ENCODE measurements around the gene GPR173. TPM values are rescaled to one million over a fixed set of nuclear protein-coding genes. Genes with fewer than 3 reads are reported as not detected.

GPR173 gene
- total and polyA plus RNA-seq, 2 of the 8 experiments (the other 6 are each of a cell fraction or from before 2014, with no cell fraction given): 7.0 to 11.3 TPM

DNA sequence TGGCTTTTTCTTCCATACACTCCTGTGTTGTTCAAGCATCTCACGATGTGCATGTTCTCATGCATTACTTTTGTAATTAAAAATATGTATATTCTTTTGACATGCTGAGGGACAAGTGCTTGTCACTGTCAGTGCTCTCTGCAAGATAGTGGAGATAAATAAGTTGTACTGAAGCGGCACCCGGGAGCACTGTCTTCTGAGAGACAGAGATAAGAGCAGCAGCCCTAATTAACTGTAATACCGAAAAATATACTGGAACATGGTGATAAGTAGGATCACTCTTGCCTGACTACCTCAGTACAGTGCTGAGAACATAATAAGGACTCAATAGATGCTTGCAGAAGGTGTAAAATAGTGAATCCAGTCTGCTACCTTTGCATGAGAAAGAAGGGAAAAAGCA is 9.4 kb upstream of the GPR173 start:
- Histone ChIP-seq H2BK20ac (ENCODE audit: low read length) (no peak overlapping the region), H3K4me1 (replicated peaks in 1 of 4; ENCODE audit: control insufficient read depth in 3 of 4, insufficient read depth in 4 of 4, low read length in 3 of 4) (no peaks in the 10 kb centered on the region), H2BK12ac (ENCODE audit: low read depth, low read length) (no peak overlapping the region), H3K36me3 (ENCODE audit: control insufficient read depth in 2 of 4, insufficient read depth in 4 of 4, low read length in 3 of 4) (no peaks in the 10 kb centered on the region), H2BK120ac (replicated peaks; ENCODE audit: low read depth, low read length) (no peak overlapping the region), H3K23me2 (ENCODE audit: low read depth, low read length) (no peaks in the 10 kb centered on the region), H4K20me1 (replicated peaks in 1 of 2; ENCODE audit: control insufficient read depth in 1 of 2, insufficient read depth in 2 of 2, low read length in 2 of 2) (no peaks in the 10 kb centered on the region), H2AK5ac (ENCODE audit: low read depth, low read length) (no peak overlapping the region), H3K79me1 (ENCODE audit: low read depth, low read length) (no peaks in the 10 kb centered on the region), H2BK15ac (ENCODE audit: low read length) (no peak overlapping the region), H3K4ac (replicated peaks; ENCODE audit: insufficient read length, low read depth, low read length) (no peak overlapping the region), H4K91ac (replicated peaks; ENCODE audit: insufficient read length, low read length) (no peak overlapping the region), H2BK5ac (ENCODE audit: low read depth, low read length) (no peak overlapping the region), H3K27ac (ENCODE audit: low read depth, low read length) (no peak overlapping the region), H3K27me3 (replicated peaks in 1 of 4; ENCODE audit: control insufficient read depth in 3 of 4, extremely low read depth in 1 of 4, insufficient read depth in 3 of 4, low read length in 3 of 4) (no peaks in the 10 kb centered on the region), H4K8ac (ENCODE audit: extremely low read depth, insufficient read depth, low read length) (no peak overlapping the region), H3K4me3 (ENCODE audit: extremely low read depth in 1 of 4, insufficient read depth in 2 of 4, low read depth in 3 of 4, low read length in 4 of 4) (no peak overlapping the region), H3K9ac (replicated peaks in 1 of 4; ENCODE audit: extremely low read depth in 1 of 4, low read depth in 3 of 4, low read length in 3 of 4) (no peak overlapping the region), H3K18ac (ENCODE audit: extremely low read depth, low read length) (no peak overlapping the region), H2AFZ (ENCODE audit: low read length) (no peak overlapping the region), H3K9me3 (ENCODE audit: insufficient read depth in 2 of 2, low read depth in 1 of 2, low read length in 1 of 2) (no peaks in the 10 kb centered on the region), H3K56ac (replicated peaks; ENCODE audit: insufficient read length, low read depth, low read length) (no peak overlapping the region), H3K23ac (ENCODE audit: insufficient read length) (no peak overlapping the region), H3K79me2 (ENCODE audit: control insufficient read depth in 1 of 2, insufficient read depth in 2 of 2, low read length in 2 of 2) (no peaks in the 10 kb centered on the region), H3K14ac (ENCODE audit: insufficient read length) (no peak overlapping the region), H3K4me2 (ENCODE audit: insufficient read depth in 1 of 2, low read depth in 2 of 2, low read length in 2 of 2) (no peak overlapping the region), H4K5ac (ENCODE audit: insufficient read length, low read depth, low read length) (no peak overlapping the region)
- 86% methylated on average over 4 of the region's 4 CpGs; no CpG with 5 or more reads in 1 of the 2 experiments for WGBS, 2 experiments (ENCODE audit: extremely low coverage in 1 of 2, insufficient coverage in 1 of 2, insufficient read length in 1 of 2, insufficient replicate concordance in 2 of 2, low coverage in 1 of 2, low lambda C conversion rate in 2 of 2, missing lambda C conversion rate in 1 of 2)
- DNase-seq (ENCODE audit: low read depth in 1 of 2, low spot score in 2 of 2) (no peak), FAIRE-seq (no peak)
- ChIA-PET POLR2A (ENCODE audit: partially characterized antibody) (no interaction called here), CTCF (ENCODE audit: partially characterized antibody) (no interaction called here)
- TF ChIP-seq JUND (IDR thresholded peaks at IDR 0.05; ENCODE audit: low read length): no peak
- TF ChIP-seq, protein P1, sequence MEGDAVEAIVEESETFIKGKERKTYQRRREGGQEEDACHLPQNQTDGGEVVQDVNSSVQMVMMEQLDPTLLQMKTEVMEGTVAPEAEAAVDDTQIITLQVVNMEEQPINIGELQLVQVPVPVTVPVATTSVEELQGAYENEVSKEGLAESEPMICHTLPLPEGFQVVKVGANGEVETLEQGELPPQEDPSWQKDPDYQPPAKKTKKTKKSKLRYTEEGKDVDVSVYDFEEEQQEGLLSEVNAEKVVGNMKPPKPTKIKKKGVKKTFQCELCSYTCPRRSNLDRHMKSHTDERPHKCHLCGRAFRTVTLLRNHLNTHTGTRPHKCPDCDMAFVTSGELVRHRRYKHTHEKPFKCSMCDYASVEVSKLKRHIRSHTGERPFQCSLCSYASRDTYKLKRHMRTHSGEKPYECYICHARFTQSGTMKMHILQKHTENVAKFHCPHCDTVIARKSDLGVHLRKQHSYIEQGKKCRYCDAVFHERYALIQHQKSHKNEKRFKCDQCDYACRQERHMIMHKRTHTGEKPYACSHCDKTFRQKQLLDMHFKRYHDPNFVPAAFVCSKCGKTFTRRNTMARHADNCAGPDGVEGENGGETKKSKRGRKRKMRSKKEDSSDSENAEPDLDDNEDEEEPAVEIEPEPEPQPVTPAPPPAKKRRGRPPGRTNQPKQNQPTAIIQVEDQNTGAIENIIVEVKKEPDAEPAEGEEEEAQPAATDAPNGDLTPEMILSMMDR (IDR thresholded peaks at IDR 0.05; ENCODE audit: control extremely low read depth in 1 of 3, insufficient read depth in 1 of 3, low read depth in 1 of 3, low read length in 3 of 3): no peak
- TF ChIP-seq MAFK (IDR thresholded peaks at IDR 0.05; ENCODE audit: low read depth, low read length): no peak
- no peak for TF ChIP-seq KDM1A (IDR thresholded peaks at IDR 0.05; ENCODE audit: borderline replicate concordance, low read length)
- TF ChIP-seq PHF8 (conservative IDR thresholded peaks at IDR 0.05; ENCODE audit: low read depth, low read length): no peak
- no peak for TF ChIP-seq FOSL1 (IDR thresholded peaks at IDR 0.05; ENCODE audit: insufficient read depth, low read depth, low read length)
- no peak for TF ChIP-seq RBBP5 (IDR thresholded peaks at IDR 0.05; ENCODE audit: borderline replicate concordance, low read depth, low read length)
